Measurements from ENCODE around the gene GCC2.
"Not testable (repeated sequence)": the region's sequence is repeated elsewhere in the genome, so short reads cannot be mapped to it uniquely, and the experiment has no call there.

Gene GCC2

DNA sequence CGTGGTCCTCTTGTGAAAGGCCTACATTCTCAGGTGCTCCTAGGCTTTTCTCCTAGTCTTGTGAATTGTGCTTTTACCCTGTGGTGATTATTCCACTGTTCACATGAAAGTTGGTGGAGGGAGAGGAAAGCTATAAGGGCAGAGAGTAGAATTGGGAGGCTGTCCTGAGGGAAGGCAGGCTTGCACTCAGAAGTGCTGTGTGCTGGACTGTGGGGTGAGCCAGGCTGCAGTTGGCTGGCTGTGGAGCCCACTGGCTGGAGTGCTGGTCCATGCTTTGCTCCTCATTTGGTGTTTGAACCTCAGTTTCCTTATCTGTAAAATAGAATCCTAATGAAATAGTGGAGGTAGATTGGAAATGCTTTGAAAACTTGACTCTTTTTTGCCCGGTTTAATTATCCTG lies 106.6 kb downstream of the GCC2 start:
- Mint-ChIP-seq H3K27me3 (no peaks in the 10 kb centered on the region), H3K9me3 (no peaks in the 10 kb centered on the region), H3K36me3 (ENCODE audit: low read depth) (no peaks in the 10 kb centered on the region), H3K4me3 (no peak overlapping the region), H3K4me1 (ENCODE audit: low read depth) (no peaks in the 10 kb centered on the region), H3K27ac (no peak overlapping the region)

DNA sequence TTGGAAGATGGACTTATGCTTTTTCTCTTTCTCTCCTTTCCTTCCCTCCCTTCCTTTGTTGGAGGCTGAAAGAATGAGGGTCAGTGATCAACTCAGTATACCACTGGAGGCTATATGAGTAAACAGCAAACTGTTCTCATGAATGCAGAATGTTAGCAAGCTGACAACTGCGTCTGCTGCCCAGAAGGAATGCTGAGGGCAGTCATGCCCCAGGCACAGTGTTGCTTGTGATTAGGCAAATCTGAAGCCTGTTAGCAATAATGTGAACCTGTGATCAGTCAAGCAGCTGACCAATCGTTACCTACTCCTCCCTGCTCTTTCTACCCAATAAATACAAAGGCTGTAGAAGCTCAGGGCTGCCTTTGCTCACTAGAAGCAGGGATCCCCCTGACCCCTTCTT lies 107.6 kb downstream of the GCC2 start:
- not testable (repeated sequence) for H3K4me3 Mint-ChIP-seq, H3K27me3 Mint-ChIP-seq

More for the DNA sequence above, 107.6 kb downstream of the GCC2 start:
- H3K9me3 Mint-ChIP-seq; H3K27ac Mint-ChIP-seq; H3K36me3 Mint-ChIP-seq (ENCODE audit: low read depth); H3K4me1 Mint-ChIP-seq (ENCODE audit: low read depth): not testable (repeated sequence)

Measured in stimulated activated naive CD8-positive, alpha-beta T cell treated with anti-CD3 and anti-CD28 coated beads, Interleukin-15, Interleukin-2, amounts not matched to agents 100 ng/mL and 50 ng/mL, for 24 hours (primary cell).